IMR-90 (cell line): ENCODE results near the gene PLAAT2. TPM values are rescaled to one million over a fixed set of nuclear protein-coding genes. Genes with fewer than 3 reads are reported as not detected.

Source experiments
- ATAC-seq: fragments of 200-7000 bp; cut with Tn5 transposase; 2 replicates; pipeline ENCODE4 v1.9.1; 2020; ENCODE audit warnings: low read depth, mild to moderate bottlenecking, moderate library complexity
- BruUV-seq: library from RNA; stranded (reverse); fragments of 400-500 nt; replicated peaks from 2 replicates; lab custom pipeline; 2021; lab: Mats Ljungman, UMichigan
- CTCF ChIA-PET: fragments of 300-600 bp; formaldehyde crosslinking; extraction: SDS; loops from one replicate; lab custom pipeline; 2021; ENCODE audit warnings: antibody characterized with exemption; lab: Yijun Ruan, JAX
- POLR2A ChIA-PET: fragments of 300-600 bp; sonication (Branson Sonifier 250); formaldehyde crosslinking; loops from one replicate; lab custom pipeline; 2022; ENCODE audit warnings: antibody characterized with exemption; ENCODE audit not compliant: unreplicated experiment; lab: Charles Lee
- DNase-seq: peaks from one replicate; pipeline ENCODE4 v3.0.0; 2013
- H2AFZ ChIP-seq: replicated peaks from 2 replicates; pipeline ENCODE3; 2013; ENCODE audit warnings: low read length, mild to moderate bottlenecking; ENCODE audit not compliant: poor library complexity
- H2AK5ac ChIP-seq: 2 replicates; pipeline ENCODE4 v1.6.1; 2013; ENCODE audit warnings: low read depth, low read length, inconsistent platforms
- H2AK9ac ChIP-seq: replicated peaks from 2 replicates; pipeline ENCODE3; 2013; ENCODE audit warnings: mild to moderate bottlenecking, low read depth, low read length, moderate library complexity; ENCODE audit not compliant: poor library complexity
- H2BK120ac ChIP-seq: 2 replicates; pipeline ENCODE4 v1.6.1; 2013; ENCODE audit warnings: low read depth, low read length, inconsistent platforms
- H2BK15ac ChIP-seq: 3 replicates; pipeline ENCODE4 v1.6.1; 2013; ENCODE audit warnings: low read depth, low read length, inconsistent platforms
- H2BK20ac ChIP-seq: 2 replicates; pipeline ENCODE4 v1.6.1; 2013; ENCODE audit warnings: low read depth, mild to moderate bottlenecking, inconsistent platforms, low read length, moderate library complexity
- H2BK5ac ChIP-seq: 2 replicates; pipeline ENCODE4 v1.6.1; 2013; ENCODE audit warnings: mild to moderate bottlenecking, low read depth, low read length, inconsistent platforms; ENCODE audit not compliant: poor library complexity, severe bottlenecking
- H3K14ac ChIP-seq: replicated peaks from 2 replicates; pipeline ENCODE4 v1.6.1; 2013; ENCODE audit warnings: low read depth, low read length, inconsistent platforms
- H3K18ac ChIP-seq: 2 replicates; pipeline ENCODE4 v1.6.1; 2013; ENCODE audit warnings: low read depth, low read length, control low read depth
- H3K23ac ChIP-seq: 2 replicates; pipeline ENCODE4 v1.6.1; 2013; ENCODE audit warnings: low read depth, low read length, inconsistent platforms
- H3K27ac ChIP-seq: 2 replicates; pipeline ENCODE4 v1.5.1; 2013; ENCODE audit warnings: mild to moderate bottlenecking, control low read depth, low read length; ENCODE audit not compliant: insufficient read depth
- H3K27me3 ChIP-seq: 2 replicates; pipeline ENCODE4 v1.6.1; 2013; ENCODE audit warnings: low read length; ENCODE audit not compliant: control insufficient read depth, insufficient read depth
- H3K36me3 ChIP-seq: 2 replicates; pipeline ENCODE4 v1.6.1; 2013; ENCODE audit warnings: low read length, mixed read lengths; ENCODE audit not compliant: control insufficient read depth, insufficient read depth
- H3K4ac ChIP-seq: 2 replicates; pipeline ENCODE4 v1.6.1; 2013; ENCODE audit warnings: low read depth, low read length, inconsistent platforms
- H3K4me1 ChIP-seq: 2 replicates; pipeline ENCODE4 v1.6.1; 2013; ENCODE audit warnings: low read length, mixed read lengths; ENCODE audit not compliant: control insufficient read depth, insufficient read depth
- H3K4me2 ChIP-seq: 2 replicates; pipeline ENCODE4 v1.6.1; 2013; ENCODE audit warnings: low read depth, mild to moderate bottlenecking, control low read depth, low read length, moderate library complexity
- H3K4me3 ChIP-seq: 2 replicates; pipeline ENCODE4 v1.5.1; 2013; ENCODE audit warnings: low read depth, mild to moderate bottlenecking, control low read depth, low read length, moderate library complexity; ENCODE audit not compliant: insufficient read depth
- H3K56ac ChIP-seq: 2 replicates; pipeline ENCODE4 v1.6.1; 2013; ENCODE audit warnings: low read length, inconsistent platforms; ENCODE audit not compliant: insufficient read depth; ENCODE audit errors: extremely low read depth
- H3K79me1 ChIP-seq, 2 experiments: 2 replicates each; pipeline ENCODE4 v1.6.1; 2013; ENCODE audit warnings: low read length in 2 of 2, inconsistent platforms in 1 of 2, low read depth in 1 of 2
- H3K9ac ChIP-seq: 2 replicates; pipeline ENCODE4 v1.6.1; 2013; ENCODE audit warnings: low read depth, low read length, control low read depth
- H3K9me1 ChIP-seq: 2 replicates; pipeline ENCODE4 v1.6.1; 2013; ENCODE audit warnings: low read length, inconsistent platforms; ENCODE audit not compliant: insufficient read depth
- H3K9me3 ChIP-seq: 2 replicates; pipeline ENCODE4 v1.6.1; 2013; ENCODE audit warnings: low read length; ENCODE audit not compliant: control insufficient read depth, insufficient read depth
- H4K20me1 ChIP-seq: 2 replicates; pipeline ENCODE4 v1.6.1; 2013; ENCODE audit warnings: low read length, inconsistent platforms; ENCODE audit not compliant: insufficient read depth
- H4K5ac ChIP-seq: 2 replicates; pipeline ENCODE4 v1.6.1; 2013; ENCODE audit warnings: mild to moderate bottlenecking, low read depth, low read length, control low read depth
- H4K8ac ChIP-seq, 2 experiments: 2 replicates each; pipeline ENCODE4 v1.6.1; 2013; ENCODE audit warnings: low read depth in 2 of 2, low read length in 2 of 2, control low read depth in 1 of 2, inconsistent platforms in 1 of 2
- H4K91ac ChIP-seq: 2 replicates; pipeline ENCODE4 v1.6.1; 2013; ENCODE audit warnings: low read depth, low read length, inconsistent platforms; ENCODE audit not compliant: insufficient read depth
- CHD1 ChIP-seq: IDR thresholded peaks from 2 replicates; pipeline ENCODE4 v1.6.1; 2012; ENCODE audit warnings: low read depth, low read length, improper control_type of control experiment
- CTCF ChIP-seq: conservative IDR thresholded peaks from 2 replicates; pipeline ENCODE4 v1.5.1; 2012; ENCODE audit warnings: mild to moderate bottlenecking, low read depth, low read length, improper control_type of control experiment
- FOS ChIP-seq: fragments of 150-350 bp; IDR thresholded peaks from 2 replicates; pipeline ENCODE4 v1.6.1; 2016; ENCODE audit warnings: low read depth, low read length
- MAFK ChIP-seq: IDR thresholded peaks from 2 replicates; pipeline ENCODE4 v1.6.1; 2012; ENCODE audit warnings: low read depth, low read length, improper control_type of control experiment
- MAZ ChIP-seq: IDR thresholded peaks from 2 replicates; pipeline ENCODE4 v1.6.1; 2012; ENCODE audit warnings: low read depth, mild to moderate bottlenecking, low read length, improper control_type of control experiment, moderate library complexity, borderline replicate concordance
- MXI1 ChIP-seq: IDR thresholded peaks from 2 replicates; pipeline ENCODE4 v1.6.1; 2012; ENCODE audit warnings: low read depth, mild to moderate bottlenecking, low read length, moderate library complexity, borderline replicate concordance
- NFE2L2 ChIP-seq: fragments of 150-350 bp; IDR thresholded peaks from 2 replicates; pipeline ENCODE4 v1.6.1; 2016; ENCODE audit warnings: low read depth, mild to moderate bottlenecking, low read length
- POLR2A ChIP-seq: IDR thresholded peaks from 2 replicates; pipeline ENCODE4 v1.6.1; 2012; ENCODE audit warnings: mild to moderate bottlenecking, low read depth, low read length
- RAD21 ChIP-seq: IDR thresholded peaks from 2 replicates; pipeline ENCODE4 v1.6.1; 2012; ENCODE audit warnings: low read length, improper control_type of control experiment
- RFX5 ChIP-seq: IDR thresholded peaks from 2 replicates; pipeline ENCODE4 v1.8.0; 2012; ENCODE audit warnings: low read depth, mild to moderate bottlenecking, low read length, moderate library complexity
- USF2 ChIP-seq: fragments of 150-350 bp; IDR thresholded peaks from 2 replicates; pipeline ENCODE4 v1.6.1; 2017; ENCODE audit warnings: mild to moderate bottlenecking, antibody characterized with exemption, low read length, low read depth
- WGBS, 2 experiments: methylation state at CpG; one replicate each; pipeline versions ENCODE4 v1.1.5 to v1.1.7; 2013; ENCODE audit warnings: missing lambda C conversion rate in 2 of 2; ENCODE audit not compliant: insufficient read length in 1 of 2; ENCODE audit errors: extremely low coverage in 2 of 2; 5-methylcytosine and 5-hydroxymethylcytosine counted together
- dilution Hi-C: fragments of 300-500 bp; cut with HindIII; formaldehyde crosslinking; loops from one replicate; pipeline ENCODE4 v1.14.3; 2018; ENCODE audit warnings: low sequenced_read_pairs; ENCODE audit not compliant: unreplicated experiment
- in situ Hi-C: fragments of 300-500 bp; cut with MboI; formaldehyde crosslinking; loops from 3 replicates; pipeline ENCODE4 v1.14.3; 2019; ENCODE audit warnings: low sequenced_read_pairs, inconsistent platforms, mixed read lengths
- intact Hi-C: fragments of 100-400 bp; cut with micrococcal nuclease; formaldehyde crosslinking; loops from 2 replicates; pipeline ENCODE4 v1.10.0; 2022
- polyA plus RNA-seq, 3 experiments: library from polyadenylated mRNA; depleted of rRNA; stranded (reverse); fragments of >200 nt; gene quantifications; 2 replicates each; pipeline ENCODE4 v1.2.3, GENCODE V29; 2012; ENCODE audit warnings: low replicate concordance in 1 of 3
- total RNA-seq: library from RNA; depleted of rRNA; stranded (reverse); fragments of >200 nt; gene quantifications from 2 replicates; pipeline ENCODE4 v1.2.3, GENCODE V29; 2012

The PLAAT2 gene
- total and polyA plus RNA-seq, 2 of the 4 experiments (the other 2 are of a cell fraction): not detected

GRCh38 chr11:63557570-63557969 lies 5.6 kb downstream of the PLAAT2 start:
- ChIA-PET POLR2A (no interaction called here), CTCF (no interaction called here)
- H2BK20ac ChIP-seq: no peak overlapping the region
- no peak overlapping the region for H3K4me3 ChIP-seq
- no peaks in the 10 kb centered on the region for H3K36me3 ChIP-seq
- H2BK5ac ChIP-seq: no peak overlapping the region
- H3K9ac ChIP-seq: no peak overlapping the region
- dilution Hi-C loops: no loop called here
- no peaks in the 10 kb centered on the region for H3K9me3 ChIP-seq
- no peaks in the 10 kb centered on the region for H3K4me1 ChIP-seq
- no peak overlapping the region for H3K4ac ChIP-seq
- no peak overlapping the region for H3K14ac ChIP-seq
- BruUV-seq: no TSS peak
- H2BK15ac ChIP-seq: no peak overlapping the region
- H3K18ac ChIP-seq: no peak overlapping the region
- ATAC-seq (no peak), DNase-seq (no peak)
- no peak overlapping the region for H3K56ac ChIP-seq
- H3K27me3 ChIP-seq: peaks cover 43% of the 10 kb centered on the region
- no peak overlapping the region for H4K5ac ChIP-seq
- no peak overlapping the region for H3K4me2 ChIP-seq
- no peak overlapping the region for H4K91ac ChIP-seq
- no peak overlapping the region for H3K27ac ChIP-seq
- 20% methylated on average over 1 of the region's 7 CpGs; no CpG with 5 or more reads in 1 of the 2 experiments for WGBS, 2 experiments
- no peaks in the 10 kb centered on the region for H3K9me1 ChIP-seq
- H4K20me1 ChIP-seq: no peaks in the 10 kb centered on the region
- no peak overlapping the region for H2BK120ac ChIP-seq
- no peak overlapping the region for H2AK9ac ChIP-seq
- no peaks in the 10 kb centered on the region for H3K79me1 ChIP-seq
- no peak overlapping the region for H2AK5ac ChIP-seq
- TF ChIP-seq FOS: no peak
- TF ChIP-seq MAFK: no peak
- no peak for TF ChIP-seq CTCF
- TF ChIP-seq POLR2A: no peak
- no peak for TF ChIP-seq USF2
- TF ChIP-seq RFX5: no peak
- no peak for TF ChIP-seq MXI1
- no peak for TF ChIP-seq CHD1
- no peak for TF ChIP-seq NFE2L2
- TF ChIP-seq RAD21: no peak
- no peak for TF ChIP-seq MAZ
- intact Hi-C loops: no loop called here
- H3K23ac ChIP-seq: no peak overlapping the region
- no peak overlapping the region for H2AFZ ChIP-seq
- H4K8ac ChIP-seq: no peak overlapping the region
- in situ Hi-C loops: no loop called here
